Glomerular visceral epithelial cell (primary cell): Measurements from ENCODE around the gene NAGA.

Source experiments
- DNase-seq: peaks from one replicate; pipeline ENCODE4 v3.0.0-alpha.2; 2016; ENCODE audit errors: extremely low spot score

Gene NAGA

DNA sequence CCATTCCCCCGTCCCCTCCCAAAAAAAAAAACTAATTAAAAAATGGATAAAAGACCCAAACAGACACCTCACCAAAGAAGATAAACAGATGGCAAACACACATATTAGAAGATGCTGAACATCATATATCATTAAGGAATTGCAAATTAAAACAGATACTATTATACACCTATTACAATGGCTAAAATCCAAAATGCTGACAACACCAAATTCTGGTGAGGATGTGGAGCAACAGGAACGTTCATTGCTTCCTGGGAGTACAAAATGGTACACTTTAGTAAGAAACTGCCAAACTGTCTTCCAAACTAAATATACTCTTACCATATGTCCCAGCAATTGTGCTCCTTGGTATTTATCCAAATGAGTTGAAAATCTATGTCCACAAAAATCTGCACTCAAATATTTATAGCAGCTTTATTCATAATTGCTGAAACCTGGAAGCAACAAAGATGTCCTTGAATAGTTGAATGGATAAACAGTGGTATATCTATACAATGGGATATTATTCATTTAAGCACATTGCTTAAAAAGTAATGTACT lies 19.9 kb downstream of the NAGA start:
- no peak for DNase-seq

GRCh38 chr22:42041784-42042183 lies 28.8 kb downstream of the NAGA start:
- DNase-seq = no peak

GRCh38 chr22:42039271-42039670 lies 31.3 kb downstream of the NAGA start:
- no peak for DNase-seq

DNA sequence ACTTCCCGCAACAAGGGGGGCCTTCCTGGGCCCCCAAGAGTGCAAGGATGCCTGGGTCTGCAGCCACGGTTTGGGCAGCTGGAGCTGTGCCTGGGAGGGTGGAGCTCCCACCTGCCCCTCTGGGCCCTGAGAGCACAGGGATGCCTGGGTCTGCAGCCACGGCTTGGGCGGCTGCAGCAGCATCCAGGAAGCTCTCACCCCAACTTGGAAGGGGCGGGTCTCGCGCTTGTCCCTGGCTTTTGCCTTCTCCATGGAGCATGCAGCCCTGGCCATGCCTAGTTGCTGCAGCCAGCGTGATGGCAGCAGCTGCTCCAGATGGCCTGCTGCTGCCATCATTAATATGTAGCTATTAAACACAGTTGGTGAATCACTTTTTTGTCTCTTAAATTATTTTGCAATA lies 35.4 kb downstream of the NAGA start:
- DNase-seq = no peak

DNA sequence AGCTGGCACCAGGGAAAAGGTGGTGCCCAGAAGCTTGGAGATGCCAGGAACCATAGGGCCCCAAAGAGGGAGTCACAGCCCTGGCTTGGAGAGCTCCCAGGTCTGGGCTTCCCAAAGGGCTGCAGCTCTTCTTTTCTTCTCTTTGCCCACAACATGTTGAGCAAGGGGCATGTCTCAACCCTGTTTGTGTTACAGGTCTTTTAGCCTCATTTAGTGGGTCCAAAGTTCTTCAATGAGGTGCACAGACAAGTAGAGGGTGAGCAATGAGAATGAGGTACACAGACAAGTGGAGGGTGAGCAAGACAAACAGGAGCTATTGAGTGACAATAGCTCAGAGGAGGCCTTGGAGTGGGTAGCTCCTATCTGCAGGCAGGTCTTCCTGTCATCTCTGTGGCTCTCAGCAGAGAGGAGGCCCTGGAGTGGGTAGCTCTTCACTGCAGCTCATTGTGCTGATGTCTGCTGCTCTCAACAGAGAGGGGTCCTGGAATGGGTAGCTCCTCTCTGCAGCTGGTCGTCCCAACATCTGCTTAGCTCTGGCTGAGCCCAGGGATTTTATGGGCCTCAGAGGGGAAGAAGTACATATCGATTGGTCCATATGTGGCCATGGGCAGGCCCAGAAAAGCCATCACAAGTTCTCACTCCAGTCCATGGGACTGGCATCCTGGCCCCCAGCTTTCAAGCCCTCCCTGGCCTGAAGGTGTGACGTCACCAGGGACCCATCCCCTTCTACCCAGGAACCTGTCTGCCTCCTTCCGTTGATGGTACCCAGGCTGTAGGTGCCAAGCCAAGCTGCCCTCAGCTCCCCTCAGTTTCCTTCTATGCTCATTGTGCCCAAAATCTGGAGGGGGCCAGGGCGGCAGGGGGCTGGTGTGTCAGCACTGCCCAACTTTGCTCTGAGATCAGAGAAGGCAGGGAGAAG lies 37.1 kb downstream of the NAGA start:
- DNase-seq = no peak

GRCh38 chr22:42026705-42027104 lies 43.9 kb downstream of the NAGA start:
- no peak for DNase-seq

DNA sequence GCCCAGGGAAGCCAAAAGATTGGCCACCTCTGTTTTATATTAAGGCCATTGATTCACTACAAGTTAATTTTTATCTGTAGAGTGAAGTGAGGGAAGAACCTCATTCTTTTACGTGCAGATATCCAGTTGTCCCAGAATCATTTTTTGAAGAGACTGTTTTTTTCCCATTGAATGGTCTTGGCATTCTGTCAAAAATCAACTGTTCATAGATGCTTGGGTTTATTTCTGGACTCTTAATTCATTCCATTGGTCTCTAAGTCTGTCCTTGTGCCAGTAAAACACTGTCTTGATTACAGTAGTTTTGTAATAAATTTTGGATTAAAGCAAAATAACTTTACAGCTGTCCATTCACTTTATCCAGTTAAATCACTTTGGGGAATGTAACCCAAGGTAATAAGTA lies 45.2 kb downstream of the NAGA start:
- DNase-seq = no peak

DNA sequence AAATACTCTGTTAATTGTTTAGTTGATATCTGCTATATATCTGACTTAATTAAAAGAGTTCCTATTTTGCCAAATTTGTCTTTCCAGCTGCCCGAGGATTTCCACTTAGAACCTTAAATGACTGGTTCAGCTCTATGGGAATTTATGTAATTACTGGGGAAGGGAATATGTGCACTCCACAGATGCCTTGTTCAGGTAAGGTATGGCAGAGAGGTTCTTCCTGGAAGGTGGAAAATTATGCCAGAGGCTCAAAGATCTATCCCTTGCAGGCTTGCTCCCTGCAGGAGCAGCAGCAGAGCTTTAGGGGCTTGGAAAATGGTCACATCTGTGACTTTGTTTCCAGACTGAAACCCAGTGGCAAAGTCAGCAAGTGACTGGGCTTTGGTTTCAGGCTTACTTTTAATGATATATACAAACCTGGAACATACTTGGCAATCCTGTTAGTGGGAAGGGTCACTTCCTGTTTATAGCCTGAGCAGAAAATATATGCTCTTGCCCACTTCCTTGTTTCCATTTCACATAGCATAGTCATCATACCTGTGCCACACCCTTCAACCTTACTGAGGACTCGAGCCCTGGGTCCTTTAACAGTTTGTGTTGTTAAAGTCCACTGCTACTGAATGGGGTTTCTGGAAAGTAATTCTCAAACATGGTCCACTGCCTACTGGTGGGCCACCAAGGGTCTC lies 48.3 kb downstream of the NAGA start:
- DNase-seq = no peak

DNA sequence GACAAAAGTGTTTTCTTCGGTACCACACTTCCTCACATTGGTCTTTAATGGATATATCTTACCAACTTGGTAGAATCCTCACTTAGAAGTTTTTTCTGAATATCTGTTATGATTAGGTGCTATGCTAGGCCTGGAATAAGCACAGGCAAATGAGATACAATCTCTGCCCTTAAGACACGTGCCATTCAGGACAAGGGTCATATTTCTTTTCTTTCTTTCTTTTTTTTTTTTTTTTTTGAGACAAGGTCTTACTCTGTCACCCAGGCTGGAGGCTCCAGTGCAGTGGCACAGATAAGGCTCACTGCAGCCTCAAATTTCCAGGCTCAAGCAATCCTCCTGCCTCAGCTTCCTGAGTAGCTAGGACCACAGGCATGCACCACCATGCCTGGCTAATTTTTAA lies 49.0 kb downstream of the NAGA start:
- no peak for DNase-seq

DNA sequence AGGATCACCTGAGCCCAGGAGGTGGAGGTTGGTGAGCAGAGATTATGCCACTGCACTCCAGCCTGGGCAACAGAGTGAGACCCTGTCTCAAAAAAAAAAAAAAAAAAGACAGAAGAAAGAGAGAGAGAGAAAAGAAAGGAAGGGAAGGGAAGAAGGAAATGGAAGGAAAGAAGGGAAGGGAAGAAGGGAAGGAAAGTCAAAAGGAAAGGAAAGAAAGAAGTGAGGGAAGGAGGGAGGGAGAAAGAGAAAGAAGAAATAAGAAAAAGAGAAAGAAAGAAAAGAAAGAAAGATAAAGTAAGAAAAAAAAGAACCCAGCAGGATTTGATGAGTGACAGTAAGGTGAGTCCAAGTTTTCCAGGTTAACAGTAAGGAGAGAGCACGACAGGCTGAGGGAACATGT lies 52.4 kb downstream of the NAGA start:
- DNase-seq = no peak

DNA sequence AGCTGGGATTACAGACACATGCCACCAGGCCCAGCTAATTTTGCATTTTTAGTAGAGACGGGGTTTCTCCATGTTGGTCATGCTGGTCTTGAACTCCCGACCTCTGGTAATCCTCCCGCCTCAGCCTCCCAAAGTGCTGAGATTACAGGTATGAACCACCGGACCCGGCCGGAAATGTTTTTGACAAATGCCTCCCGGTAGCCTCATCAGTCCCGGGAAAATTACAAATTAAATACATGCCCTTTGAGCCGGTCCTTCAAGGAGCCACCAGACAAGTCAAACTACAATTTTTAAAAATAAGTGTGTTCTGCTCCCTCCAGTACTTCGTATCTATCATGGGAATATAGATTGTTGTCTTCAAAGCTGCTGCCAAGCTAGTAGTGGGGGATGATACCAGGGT lies 54.5 kb downstream of the NAGA start:
- DNase-seq = no peak

GRCh38 chr22:42013385-42013784 lies 57.2 kb downstream of the NAGA start:
- no peak for DNase-seq

DNA sequence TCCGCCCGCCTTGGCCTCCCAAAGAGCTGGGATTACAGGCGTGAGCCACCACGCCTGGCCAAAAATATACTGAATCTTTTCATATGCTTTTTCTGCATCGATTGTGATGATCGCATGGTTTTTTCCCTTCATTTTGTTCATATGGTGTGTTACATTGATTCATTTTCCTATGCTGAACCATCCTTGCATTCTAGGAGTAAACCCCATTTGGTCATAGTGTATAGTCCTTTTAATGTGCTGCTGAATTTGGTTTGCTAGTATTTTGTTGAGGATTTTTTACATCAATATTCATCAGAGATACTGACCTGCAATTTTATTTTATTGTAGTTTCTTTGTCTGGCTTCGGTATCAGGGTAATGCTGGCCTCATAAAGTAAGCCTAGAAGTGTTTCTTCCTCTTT lies 59.8 kb downstream of the NAGA start:
- no peak for DNase-seq
